Ascending aorta (tissue), 2 donors: ENCODE results near the gene NTRK3. TPM values are rescaled to one million over a fixed set of nuclear protein-coding genes. Genes with fewer than 3 reads are reported as not detected.
A peak's percentile ranks its signal among the peaks of the same experiment; 100 is the strongest.

ENCODE experiments used
- DNase-seq, 2 donors: peaks; one replicate each; pipeline ENCODE4 v3.0.0-alpha.2; 2019; ENCODE audit warnings: low spot score in 2 of 2
- H3K27ac ChIP-seq, 2 donors: fragments of 200-600 bp; sonication (generic); one replicate each; pipeline ENCODE4 v1.5.1; 2016 to 2017; ENCODE audit warnings: mild to moderate bottlenecking in 1 of 2
- H3K27me3 ChIP-seq: fragments of 200-600 bp; sonication (generic); one replicate; pipeline ENCODE4 v1.5.1; 2017
- H3K36me3 ChIP-seq, 2 donors: fragments of 200-600 bp; sonication (generic); one replicate each; pipeline ENCODE4 v1.5.1; 2016
- H3K4me1 ChIP-seq, 2 donors: fragments of 200-600 bp; sonication (generic); one replicate each; pipeline ENCODE4 v1.5.1; 2016 to 2017; ENCODE audit warnings: mild to moderate bottlenecking in 1 of 2
- H3K4me3 ChIP-seq, 2 donors: fragments of 200-600 bp; sonication (generic); one replicate each; pipeline ENCODE4 v1.5.1; 2016 to 2017; ENCODE audit warnings: mild to moderate bottlenecking in 1 of 2
- H3K9me3 ChIP-seq, 2 donors: fragments of 200-600 bp; sonication (generic); one replicate each; pipeline ENCODE4 v1.5.1; 2016
- intact Hi-C: fragments of 100-400 bp; cut with DNase I; formaldehyde crosslinking; loops from one replicate; pipeline ENCODE4 v1.15.1; 2023
- total RNA-seq: library from RNA; depleted of rRNA; stranded (reverse); fragments of >200 nt; gene quantifications from one replicate; pipeline ENCODE4 v1.1.0, GENCODE V29; 2016
- TF ChIP-seq, protein P1 (sequence below), 3 experiments: fragments of 200-600 bp in 2 of 3; fragments of 450-650 bp in 1 of 3; sonication (generic) in 2 of 3; IDR thresholded peaks; one replicate each; pipeline ENCODE4 v1.5.1; 2016 to 2019; ENCODE audit warnings: antibody characterized with exemption in 3 of 3, mild to moderate bottlenecking in 1 of 3, moderate library complexity in 1 of 3

Gene NTRK3
- total RNA-seq, 1 donor from 2014 or later, result 52.7 TPM

DNA sequence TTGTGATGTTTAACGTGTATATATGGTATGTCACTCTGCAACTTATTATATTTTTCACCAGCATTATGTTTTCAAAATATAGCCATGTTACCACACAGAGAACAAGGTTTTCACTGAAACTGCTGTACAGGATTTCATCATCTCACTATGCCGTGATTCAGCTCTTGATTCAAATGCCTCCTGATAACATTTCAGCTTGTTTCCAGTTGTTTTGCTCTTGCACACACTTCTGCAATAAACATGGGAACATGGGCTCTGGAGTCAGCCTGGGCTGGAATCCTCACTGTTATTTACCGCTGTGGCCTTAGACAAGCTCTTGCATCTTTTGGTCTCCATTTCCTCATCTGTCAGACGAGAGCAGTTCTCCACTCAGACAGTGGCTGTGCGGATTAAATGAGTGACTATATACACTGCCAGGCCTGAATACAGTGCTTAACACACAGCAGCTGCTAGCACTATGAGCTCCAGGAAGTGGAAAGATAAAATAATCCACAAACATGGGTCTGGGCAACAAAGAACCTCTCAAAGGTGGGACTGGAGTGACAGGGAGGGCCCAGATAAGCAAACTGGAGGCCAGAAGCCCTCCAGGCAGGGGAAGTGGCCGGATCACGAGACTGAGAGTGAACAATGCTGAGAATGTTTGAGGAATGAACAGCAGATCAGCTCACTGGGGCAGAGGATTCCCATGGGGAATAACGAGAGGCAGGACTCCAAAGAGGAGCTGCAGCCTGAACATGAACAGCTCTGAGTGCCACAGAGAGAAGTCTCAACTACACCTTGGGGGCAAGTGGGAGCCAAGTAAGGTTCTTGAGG lies 17.7 kb downstream of the NTRK3 start:
- TF ChIP-seq, protein P1, sequence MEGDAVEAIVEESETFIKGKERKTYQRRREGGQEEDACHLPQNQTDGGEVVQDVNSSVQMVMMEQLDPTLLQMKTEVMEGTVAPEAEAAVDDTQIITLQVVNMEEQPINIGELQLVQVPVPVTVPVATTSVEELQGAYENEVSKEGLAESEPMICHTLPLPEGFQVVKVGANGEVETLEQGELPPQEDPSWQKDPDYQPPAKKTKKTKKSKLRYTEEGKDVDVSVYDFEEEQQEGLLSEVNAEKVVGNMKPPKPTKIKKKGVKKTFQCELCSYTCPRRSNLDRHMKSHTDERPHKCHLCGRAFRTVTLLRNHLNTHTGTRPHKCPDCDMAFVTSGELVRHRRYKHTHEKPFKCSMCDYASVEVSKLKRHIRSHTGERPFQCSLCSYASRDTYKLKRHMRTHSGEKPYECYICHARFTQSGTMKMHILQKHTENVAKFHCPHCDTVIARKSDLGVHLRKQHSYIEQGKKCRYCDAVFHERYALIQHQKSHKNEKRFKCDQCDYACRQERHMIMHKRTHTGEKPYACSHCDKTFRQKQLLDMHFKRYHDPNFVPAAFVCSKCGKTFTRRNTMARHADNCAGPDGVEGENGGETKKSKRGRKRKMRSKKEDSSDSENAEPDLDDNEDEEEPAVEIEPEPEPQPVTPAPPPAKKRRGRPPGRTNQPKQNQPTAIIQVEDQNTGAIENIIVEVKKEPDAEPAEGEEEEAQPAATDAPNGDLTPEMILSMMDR (IDR thresholded peaks at IDR 0.05), result no peak
- no peaks in the 10 kb centered on the region for H3K36me3 ChIP-seq
- intact Hi-C loops, result no loop called here
- peaks cover 9 to 15% of the 10 kb centered on the region in 2 donors for H3K4me1 ChIP-seq
- H3K27ac ChIP-seq, result peak overlapping the region; percentile 76 to 83
- H3K27me3 ChIP-seq, result no peaks in the 10 kb centered on the region
- H3K4me3 ChIP-seq, result no peak overlapping the region
- H3K9me3 ChIP-seq, result no peaks in the 10 kb centered on the region
- DNase-seq, result no peak

DNA sequence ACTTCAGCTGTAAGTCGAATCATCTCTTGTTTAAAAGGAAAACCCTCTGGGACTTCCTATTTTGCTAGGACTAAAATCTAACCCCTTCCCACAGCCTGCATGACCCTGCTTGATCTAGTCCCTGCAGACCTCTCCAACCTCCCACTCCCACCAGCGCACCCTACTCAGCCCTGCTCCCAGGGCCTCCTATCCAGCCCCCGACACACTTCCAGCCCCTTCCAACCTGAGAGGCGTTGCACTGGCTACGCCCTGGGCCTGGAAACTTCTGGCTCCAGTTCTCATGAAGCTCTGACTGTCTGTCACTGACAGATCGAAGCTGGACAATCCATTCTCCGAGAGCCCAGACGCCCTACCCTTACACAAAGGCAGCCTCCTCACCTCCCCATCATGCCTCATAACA lies 21.8 kb downstream of the NTRK3 start:
- TF ChIP-seq, protein P1 (IDR thresholded peaks at IDR 0.05), result no peak
- Histone ChIP-seq H3K4me3 (no peak overlapping the region), H3K36me3 (peaks cover 0 to 4% of the 10 kb centered on the region in 2 donors), H3K27ac (no peak overlapping the region), H3K4me1 (peaks cover 6 to 16% of the 10 kb centered on the region in 2 donors), H3K27me3 (no peaks in the 10 kb centered on the region), H3K9me3 (no peaks in the 10 kb centered on the region)
- intact Hi-C loops, result no loop called here
- DNase-seq, result peak in 1 of 2 donors; percentile 21

DNA sequence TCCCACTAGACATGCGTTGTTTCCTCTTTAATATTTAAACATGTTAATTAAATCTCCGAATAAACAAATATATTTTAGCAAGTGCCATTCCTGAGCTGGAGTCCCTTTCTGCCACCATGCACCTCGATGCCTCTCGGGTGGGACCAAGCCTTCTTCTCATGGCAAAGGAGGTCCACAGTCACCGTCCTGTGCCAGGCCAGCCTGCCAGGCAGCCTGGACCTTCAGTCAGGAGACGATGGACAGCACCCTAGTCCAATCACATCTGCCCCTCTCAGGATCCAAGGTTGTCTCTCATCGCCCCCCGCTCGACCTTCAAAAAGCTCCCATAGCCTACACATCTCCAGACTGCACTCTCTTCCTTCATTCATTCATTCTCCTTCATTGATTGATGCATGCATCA lies 22.6 kb downstream of the NTRK3 start:
- Histone ChIP-seq H3K36me3 (peaks cover 0 to 6% of the 10 kb centered on the region in 2 donors), H3K27ac (no peak overlapping the region), H3K4me3 (no peak overlapping the region), H3K27me3 (no peaks in the 10 kb centered on the region), H3K9me3 (no peaks in the 10 kb centered on the region), H3K4me1 (peaks cover 3 to 9% of the 10 kb centered on the region in 2 donors)
- no peak for DNase-seq
- intact Hi-C loops, result no loop called here
- TF ChIP-seq, protein P1 (IDR thresholded peaks at IDR 0.05), result no peak

DNA sequence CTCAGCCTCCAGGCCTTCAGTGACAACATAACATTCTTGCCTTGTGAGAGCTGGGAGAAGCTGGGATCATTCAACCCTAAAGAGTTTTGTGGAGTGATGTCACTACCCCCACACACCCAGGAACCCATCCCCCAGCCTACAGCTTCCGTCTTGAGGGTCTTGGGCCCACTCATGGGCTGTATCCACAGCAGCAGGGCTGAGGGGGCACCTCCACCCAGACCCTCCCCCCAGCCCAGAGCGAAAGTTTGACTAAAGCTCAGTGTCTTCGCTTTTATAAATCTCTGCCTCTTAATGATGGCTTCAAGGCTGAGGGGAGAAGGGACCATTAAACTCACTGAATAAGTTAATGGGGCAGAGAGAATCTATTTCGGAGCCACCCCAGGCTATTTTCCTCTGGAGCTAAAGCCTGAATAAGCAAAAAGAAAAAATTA lies 23.8 kb downstream of the NTRK3 start:
- Histone ChIP-seq H3K27me3 (no peaks in the 10 kb centered on the region), H3K9me3 (no peaks in the 10 kb centered on the region), H3K4me1 (peaks cover 3 to 7% of the 10 kb centered on the region in 2 donors), H3K27ac (no peak overlapping the region), H3K4me3 (no peak overlapping the region), H3K36me3 (peaks cover 0 to 6% of the 10 kb centered on the region in 2 donors)
- peak in 1 of 2 donors; percentile 18 for DNase-seq
- intact Hi-C loops, result no loop called here
- TF ChIP-seq, protein P1 (IDR thresholded peaks at IDR 0.05), result no peak

DNA sequence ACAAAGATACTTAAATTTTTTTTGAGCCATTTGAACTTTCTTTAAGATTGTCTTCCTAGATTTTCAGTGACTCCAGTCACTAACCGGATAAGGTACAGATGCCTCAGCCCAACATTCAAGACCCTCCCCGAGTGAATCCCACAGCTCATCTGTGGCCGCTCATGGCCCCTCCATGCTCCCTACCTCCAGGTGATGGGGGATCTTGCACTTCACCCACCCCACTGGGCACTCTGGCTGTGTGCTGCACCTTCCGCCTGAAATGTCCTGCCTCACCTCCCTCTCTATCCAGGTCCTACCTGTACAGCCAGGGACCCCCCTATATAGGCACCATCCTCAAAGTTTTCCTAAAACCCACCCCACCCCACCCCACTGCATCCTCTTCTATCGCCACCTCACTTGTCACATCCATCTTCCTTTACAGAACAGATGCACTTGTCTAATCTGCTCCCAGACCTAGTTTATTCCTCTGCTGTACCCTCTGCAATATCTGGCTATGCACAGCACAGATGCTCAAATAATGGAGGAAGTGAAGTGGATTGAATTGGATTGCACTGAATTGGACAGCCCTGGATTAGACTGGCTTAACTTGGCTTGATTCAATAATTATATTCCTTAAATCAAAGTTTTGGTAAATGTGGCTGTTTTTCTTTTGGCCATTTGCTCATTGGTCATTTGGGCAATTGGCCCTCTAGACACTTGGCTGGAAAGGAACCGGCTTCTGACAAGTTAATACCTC lies 24.5 kb downstream of the NTRK3 start:
- H3K27me3 ChIP-seq, result no peaks in the 10 kb centered on the region
- peak in 1 of 2 donors; percentile 25 for DNase-seq
- TF ChIP-seq, protein P1 (IDR thresholded peaks at IDR 0.05), result no peak
- H3K36me3 ChIP-seq, result peaks cover 0 to 6% of the 10 kb centered on the region in 2 donors
- no peaks in the 10 kb centered on the region for H3K9me3 ChIP-seq
- intact Hi-C loops, result no loop called here
- no peak overlapping the region for H3K4me3 ChIP-seq
- no peak overlapping the region for H3K27ac ChIP-seq
- peaks cover 3 to 7% of the 10 kb centered on the region in 2 donors for H3K4me1 ChIP-seq
